SK-N-SH (cell line): ENCODE results near the gene HSPG2. TPM values are rescaled to one million over a fixed set of nuclear protein-coding genes. Genes with fewer than 3 reads are reported as not detected.

Experiments used
- CTCF ChIA-PET: fragments of 300-600, 350-600 bp; formaldehyde crosslinking; extraction: SDS; loops from one replicate; lab custom pipeline; 2021; lab: Yijun Ruan, JAX
- POLR2A ChIA-PET: fragments of 350-600 bp; sonication (Branson Sonifier 250); formaldehyde crosslinking; extraction: SDS; loops from one replicate; lab custom pipeline; 2020; ENCODE audit warnings: antibody characterized with exemption, inconsistent platforms; lab: Yijun Ruan, JAX
- DNase-seq: peaks from one replicate; pipeline ENCODE4 v3.0.0; 2012
- H2AFZ ChIP-seq: fragments of 200-600 bp; sonication (generic); 2 replicates; pipeline ENCODE4 v1.8.1; 2016; ENCODE audit warnings: antibody characterized with exemption, mild to moderate bottlenecking, low read depth
- H3F3A ChIP-seq: fragments of 200-600 bp; sonication (generic); replicated peaks from 2 replicates; pipeline ENCODE3; 2016; ENCODE audit warnings: antibody characterized with exemption, mild to moderate bottlenecking; ENCODE audit not compliant: insufficient read depth
- H3K27ac ChIP-seq, 2 experiments: fragments of 200-500 bp in 1 of 2; fragments of 200-600 bp in 1 of 2; sonication (Bioruptor generic) in 1 of 2; sonication (generic), shearing (Covaris generic) in 1 of 2; 2 replicates each; pipeline versions ENCODE4 v1.5.1 to v1.6.1; 2014 to 2016; ENCODE audit warnings: low read depth in 2 of 2, inconsistent platforms in 1 of 2, low read length in 1 of 2, mild to moderate bottlenecking in 1 of 2, mixed read lengths in 1 of 2
- H3K27me3 ChIP-seq: fragments of 200-600 bp; sonication (generic), shearing (Covaris generic); 2 replicates; pipeline ENCODE4 v1.6.1; 2016; ENCODE audit warnings: mixed run types; ENCODE audit not compliant: insufficient read depth
- H3K36me3 ChIP-seq, 2 experiments: fragments of 200-500 bp in 1 of 2; fragments of 200-600 bp in 1 of 2; sonication (Bioruptor generic) in 1 of 2; sonication (generic) in 1 of 2; replicated peaks in 1 of 2; 2 replicates each; pipeline versions ENCODE3 to v1.5.1; 2014 to 2016; ENCODE audit warnings: low read length in 1 of 2, mild to moderate bottlenecking in 1 of 2; ENCODE audit not compliant: insufficient read depth in 2 of 2, control insufficient read depth in 1 of 2
- H3K4me1 ChIP-seq, 2 experiments: fragments of 200-500 bp in 1 of 2; fragments of 200-600 bp in 1 of 2; sonication (Bioruptor generic) in 1 of 2; sonication (generic), shearing (Covaris generic) in 1 of 2; 2 replicates each; pipeline versions ENCODE4 v1.5.1 to v1.6.1; 2014 to 2016; ENCODE audit warnings: low read depth in 1 of 2, low read length in 1 of 2, mixed run types in 1 of 2; ENCODE audit not compliant: insufficient read depth in 2 of 2, control insufficient read depth in 1 of 2
- H3K4me2 ChIP-seq: fragments of 200-600 bp; sonication (generic), shearing (Covaris generic); 2 replicates; pipeline ENCODE4 v1.6.1; 2017; ENCODE audit warnings: mixed run types
- H3K4me3 ChIP-seq, 2 experiments: fragments of 200-500 bp in 1 of 2; fragments of 200-600 bp in 1 of 2; sonication (Bioruptor generic) in 1 of 2; sonication (generic), shearing (Covaris generic) in 1 of 2; 2 replicates each; pipeline versions ENCODE4 v1.5.1 to v1.8.1; 2014 to 2016; ENCODE audit warnings: low read depth in 2 of 2, inconsistent platforms in 1 of 2, low read length in 1 of 2, mild to moderate bottlenecking in 1 of 2, mixed read lengths in 1 of 2, moderate library complexity in 1 of 2
- H3K79me2 ChIP-seq: fragments of 200-600 bp; sonication (generic); 2 replicates; pipeline ENCODE4 v1.8.1; 2017; ENCODE audit warnings: mild to moderate bottlenecking; ENCODE audit not compliant: insufficient read depth
- H3K9ac ChIP-seq: fragments of 200-600 bp; sonication (generic); 2 replicates; pipeline ENCODE4 v1.6.1; 2017; ENCODE audit warnings: mixed run types
- H3K9me2 ChIP-seq: fragments of 200-600 bp; sonication (generic); 2 replicates; pipeline ENCODE4 v1.6.1; 2017; ENCODE audit warnings: mixed run types
- H3K9me3 ChIP-seq: fragments of 200-600 bp; sonication (generic); 2 replicates; pipeline ENCODE4 v1.6.1; 2017; ENCODE audit warnings: mixed run types, mild to moderate bottlenecking, moderate library complexity
- H4K20me1 ChIP-seq: fragments of 200-600 bp; sonication (generic); 2 replicates; pipeline ENCODE4 v1.6.1; 2017; ENCODE audit warnings: mild to moderate bottlenecking, mixed run types; ENCODE audit not compliant: insufficient read depth
- CHD2 ChIP-seq: fragments of 150-350 bp; IDR thresholded peaks from 2 replicates; pipeline ENCODE4 v1.6.1; 2018; ENCODE audit warnings: low read length; ENCODE audit not compliant: partially characterized antibody
- CTCF ChIP-seq: fragments of 200-600 bp; sonication (generic); IDR thresholded peaks from 2 replicates; pipeline ENCODE4 v1.6.1; 2017; ENCODE audit warnings: antibody characterized with exemption, mild to moderate bottlenecking, moderate library complexity
- ELF1 ChIP-seq: IDR thresholded peaks from 2 replicates; pipeline ENCODE4 v1.4.0; 2012
- EZH2phosphoT487 ChIP-seq: fragments of 200-600 bp; sonication (generic); IDR thresholded peaks from 2 replicates; pipeline ENCODE4 v1.6.1; 2017; ENCODE audit warnings: low read depth, mixed run types, mild to moderate bottlenecking, antibody characterized with exemption, moderate library complexity, borderline replicate concordance
- FOSL2 ChIP-seq: IDR thresholded peaks from 2 replicates; pipeline ENCODE4 v1.4.0; 2012; ENCODE audit warnings: low read depth, mild to moderate bottlenecking, moderate library complexity, borderline replicate concordance
- FOXM1 ChIP-seq: IDR thresholded peaks from 2 replicates; pipeline ENCODE4 v1.4.0; 2012; ENCODE audit warnings: low read depth, mild to moderate bottlenecking
- JUND ChIP-seq: IDR thresholded peaks from 2 replicates; pipeline ENCODE4 v1.4.0; 2012
- MAX ChIP-seq: IDR thresholded peaks from 2 replicates; pipeline ENCODE4 v1.4.0; 2012; ENCODE audit warnings: low read depth
- MEF2A ChIP-seq: IDR thresholded peaks from 2 replicates; pipeline ENCODE4 v1.4.0; 2012; ENCODE audit warnings: low read depth, borderline replicate concordance
- NRF1 ChIP-seq: IDR thresholded peaks from 2 replicates; pipeline ENCODE4 v1.6.1; 2012; ENCODE audit warnings: low read depth, mild to moderate bottlenecking, low read length
- RCOR1 ChIP-seq: fragments of 150-350 bp; IDR thresholded peaks from 2 replicates; pipeline ENCODE4 v1.6.1; 2017; ENCODE audit warnings: antibody characterized with exemption, low read length
- REST ChIP-seq: IDR thresholded peaks from 2 replicates; pipeline ENCODE4 v1.6.1; 2012; ENCODE audit warnings: mild to moderate bottlenecking, low read depth, low read length, moderate library complexity
- RFX5 ChIP-seq: IDR thresholded peaks from 2 replicates; pipeline ENCODE4 v1.6.1; 2012; ENCODE audit warnings: mild to moderate bottlenecking, improper control_type of control experiment, low read length
- RXRA ChIP-seq: IDR thresholded peaks from 2 replicates; pipeline ENCODE4 v1.4.0; 2012; ENCODE audit warnings: low read depth, mild to moderate bottlenecking, borderline replicate concordance
- SMC3 ChIP-seq: IDR thresholded peaks from 2 replicates; pipeline ENCODE4 v1.6.1; 2012; ENCODE audit warnings: low read depth, low read length, improper control_type of control experiment
- TCF12 ChIP-seq: IDR thresholded peaks from 2 replicates; pipeline ENCODE4 v1.4.0; 2012
- TEAD4 ChIP-seq: IDR thresholded peaks from 2 replicates; pipeline ENCODE4 v1.4.0; 2012; ENCODE audit warnings: mild to moderate bottlenecking, borderline replicate concordance; ENCODE audit not compliant: insufficient read depth
- WGBS: methylation state at CpG from one replicate; pipeline ENCODE4 v1.1.6; 2017; ENCODE audit warnings: low lambda C conversion rate; 5-methylcytosine and 5-hydroxymethylcytosine counted together
- polyA plus RNA-seq, 3 experiments: library from polyadenylated mRNA; depleted of rRNA; stranded (reverse); fragments of >200 nt; gene quantifications; 2 replicates each; pipeline ENCODE4 v1.2.3, GENCODE V29; 2012

HSPG2 gene
- polyA plus RNA-seq, 1 of the 3 experiments (the other 2 are of a cell fraction): 28.9 TPM

GRCh38 chr1:21868482-21868881 is 68.6 kb downstream of the HSPG2 start:
- peaks cover 13 to 15% of the 10 kb centered on the region in 2 experiments for H3K36me3 ChIP-seq

GRCh38 chr1:21867451-21867996 is 69.6 kb downstream of the HSPG2 start:
- no peaks in the 10 kb centered on the region for H3K79me2 ChIP-seq
- ChIA-PET POLR2A (no interaction called here), CTCF (interaction anchor here (0.8 to 1.1 kb wide), 2 partner anchors 15 to 23 kb away, joined by 3 to 4 read pairs; no protein-coding TSS in a partner anchor)
- H3K4me1 ChIP-seq: peaks cover 6 to 15% of the 10 kb centered on the region in 2 experiments; a peak in 3 of 4 replicates
- H3K27me3 ChIP-seq: no peaks in the 10 kb centered on the region
- H2AFZ ChIP-seq: no peak overlapping the region
- H3K27ac ChIP-seq: no peak overlapping the region
- H3K4me3 ChIP-seq: no peak overlapping the region
- no peak overlapping the region for H3K9ac ChIP-seq
- H3F3A ChIP-seq: no peaks in the 10 kb centered on the region
- 97% methylated on average over 5 of the region's 5 CpGs for WGBS
- H4K20me1 ChIP-seq: no peaks in the 10 kb centered on the region
- no peaks in the 10 kb centered on the region for H3K9me2 ChIP-seq
- no peak overlapping the region for H3K4me2 ChIP-seq
- no peak for DNase-seq
- H3K9me3 ChIP-seq: no peaks in the 10 kb centered on the region
- H3K36me3 ChIP-seq: peaks cover 10 to 13% of the 10 kb centered on the region in 2 experiments
- TF ChIP-seq JUND: no peak
- no peak for TF ChIP-seq TEAD4
- no peak for TF ChIP-seq SMC3
- no peak for TF ChIP-seq RFX5
- no peak for TF ChIP-seq EZH2phosphoT487
- TF ChIP-seq TCF12: no peak
- TF ChIP-seq CTCF: no peak
- no peak for TF ChIP-seq CHD2
- no peak for TF ChIP-seq MEF2A
- TF ChIP-seq MAX: no peak
- no peak for TF ChIP-seq FOSL2
- no peak for TF ChIP-seq RCOR1
- no peak for TF ChIP-seq FOXM1
- no peak for TF ChIP-seq REST
- TF ChIP-seq RXRA: no peak

More at GRCh38 chr1:21868482-21868881, 68.6 kb downstream of the HSPG2 start:
- H3K79me2 ChIP-seq: no peaks in the 10 kb centered on the region
- ChIA-PET POLR2A (no interaction called here), CTCF (interaction anchor here (1.1 kb wide), 1 partner anchor 24 kb away, joined by 3 read pairs; no protein-coding TSS in a partner anchor)
- no peak for TF ChIP-seq NRF1
- no peak for TF ChIP-seq ELF1
- H3K4me1 ChIP-seq: peaks cover 6 to 15% of the 10 kb centered on the region in 2 experiments; a peak in 3 of 4 replicates
- H3K4me3 ChIP-seq: no peak overlapping the region
- no peak overlapping the region for H2AFZ ChIP-seq
- H4K20me1 ChIP-seq: no peaks in the 10 kb centered on the region
- no peak overlapping the region for H3K4me2 ChIP-seq
- H3K9me3 ChIP-seq: no peaks in the 10 kb centered on the region
- no peaks in the 10 kb centered on the region for H3K9me2 ChIP-seq
- H3K9ac ChIP-seq: no peak overlapping the region
- no peaks in the 10 kb centered on the region for H3F3A ChIP-seq
- no peak for DNase-seq
- H3K27me3 ChIP-seq: no peaks in the 10 kb centered on the region
- WGBS: 99% methylated on average over 6 of the region's 7 CpGs
- H3K27ac ChIP-seq: no peak overlapping the region
